HepG2 (cell line): Measurements from ENCODE around the gene VPS13D. TPM values are rescaled to one million over a fixed set of nuclear protein-coding genes. Genes with fewer than 3 reads are reported as not detected.

Experiments used
- ATAC-seq: fragments of 200-7000 bp; cut with Tn5 transposase; 3 replicates; pipeline ENCODE4 v1.9.1; 2020; ENCODE audit warnings: mild to moderate bottlenecking, moderate library complexity
- BruUV-seq: library from RNA; stranded (reverse); fragments of 400-500 nt; replicated peaks from 2 replicates; lab custom pipeline; 2021; lab: Mats Ljungman, UMichigan
- CTCF ChIA-PET: fragments of 300-600 bp; formaldehyde crosslinking; extraction: SDS; loops from one replicate; lab custom pipeline; 2021; ENCODE audit warnings: low total read pairs, inconsistent platforms, low intra/inter-chr PET ratio; lab: Yijun Ruan, JAX
- POLR2A ChIA-PET: fragments of 350-600 bp; sonication (Branson Sonifier 250); formaldehyde crosslinking; loops from one replicate; lab custom pipeline; 2020; ENCODE audit warnings: antibody characterized with exemption, inconsistent platforms; lab: Yijun Ruan, JAX
- DNase-seq: peaks from one replicate; pipeline ENCODE4 v3.0.0-alpha.2; 2015; ENCODE audit warnings: low spot score
- FAIRE-seq: peaks from 3 replicates; lab custom pipeline; 2011; peaks lifted over from hg19 to GRCh38; lab: Jason Lieb, UNC
- H2AFZ ChIP-seq: one replicate; pipeline ENCODE4 v1.6.1; 2011; ENCODE audit warnings: low read length, inconsistent platforms
- H3K27ac ChIP-seq: fragments of 300-600 bp; 3 replicates; pipeline ENCODE4 v1.8.0; 2011; ENCODE audit warnings: mixed run types, mild to moderate bottlenecking, mixed read lengths, low read length, inconsistent platforms; ENCODE audit not compliant: insufficient read depth; ENCODE audit errors: extremely low read length
- H3K27me3 ChIP-seq, 2 experiments: fragments of 200-600 bp in 1 of 2; 2 replicates in 1 of 2; 3 replicates in 1 of 2; pipeline versions ENCODE4 v1.6.0 to v1.8.0; 2011; ENCODE audit warnings: low read length in 2 of 2, mild to moderate bottlenecking in 2 of 2, moderate library complexity in 2 of 2, inconsistent platforms in 1 of 2; ENCODE audit not compliant: insufficient read depth in 2 of 2, control insufficient read depth in 1 of 2
- H3K36me3 ChIP-seq, 2 experiments: fragments of 200-600 bp in 1 of 2; replicated peaks in 1 of 2; 2 replicates in 1 of 2; 3 replicates in 1 of 2; pipeline versions ENCODE4 v1.5.1 to v1.8.0; 2011; ENCODE audit warnings: low read length in 2 of 2, inconsistent platforms in 1 of 2; ENCODE audit not compliant: insufficient read depth in 2 of 2, control insufficient read depth in 1 of 2
- H3K4me1 ChIP-seq: 2 replicates; pipeline ENCODE4 v1.5.1; 2012; ENCODE audit warnings: low read length, inconsistent platforms; ENCODE audit not compliant: insufficient read depth
- H3K4me2 ChIP-seq: 2 replicates; pipeline ENCODE4 v1.6.0; 2011; ENCODE audit warnings: low read depth, low read length, inconsistent platforms
- H3K4me3 ChIP-seq, 3 experiments: fragments of 200-600 bp in 1 of 3; sonication (generic), shearing (Covaris generic) in 1 of 3; replicated peaks in 1 of 3; 2 replicates each; pipeline ENCODE4 v1.5.1; 2011 to 2016; ENCODE audit warnings: low read length in 3 of 3, inconsistent platforms in 2 of 3, low read depth in 2 of 3, mild to moderate bottlenecking in 2 of 3, control low read depth in 1 of 3, mixed read lengths in 1 of 3; ENCODE audit not compliant: insufficient read depth in 1 of 3
- H3K79me2 ChIP-seq: one replicate; pipeline ENCODE4 v1.6.1; 2011; ENCODE audit warnings: low read length, inconsistent platforms; ENCODE audit not compliant: insufficient read depth
- H3K9ac ChIP-seq: 2 replicates; pipeline ENCODE4 v1.6.0; 2011; ENCODE audit warnings: mild to moderate bottlenecking, low read depth, low read length, inconsistent platforms; ENCODE audit not compliant: insufficient read depth
- H3K9me3 ChIP-seq: 2 replicates; pipeline ENCODE4 v1.5.1; 2012; ENCODE audit warnings: mild to moderate bottlenecking, low read length
- H4K20me1 ChIP-seq: 2 replicates; pipeline ENCODE4 v1.6.0; 2011; ENCODE audit warnings: inconsistent platforms, mild to moderate bottlenecking, low read length, moderate library complexity; ENCODE audit not compliant: insufficient read depth
- MIER2 ChIP-seq: IDR thresholded peaks from 2 replicates; pipeline ENCODE4 v1.6.1; 2016; ENCODE audit warnings: missing biosample characterization, missing genetic modification reagents
- SMAD3 ChIP-seq: sonication (generic); formaldehyde crosslinking; IDR thresholded peaks from 2 replicates; pipeline ENCODE4 v1.4.0; 2020; ENCODE audit warnings: missing genetic modification reagents
- ZNF143 ChIP-seq: sonication (generic); formaldehyde crosslinking; IDR thresholded peaks from 2 replicates; pipeline ENCODE4 v1.4.0; 2020; ENCODE audit warnings: missing genetic modification reagents
- ZNF646 ChIP-seq: sonication (generic); formaldehyde crosslinking; IDR thresholded peaks from 2 replicates; pipeline ENCODE4 v1.9.0; 2021; ENCODE audit warnings: mild to moderate bottlenecking, missing genetic modification reagents
- WGBS: methylation state at CpG from one replicate; pipeline ENCODE4 v1.1.6; 2017; ENCODE audit warnings: low lambda C conversion rate; 5-methylcytosine and 5-hydroxymethylcytosine counted together
- in situ Hi-C: cut with HindIII; loops from 2 replicates; pipeline ENCODE4 v1.10.0; 2017; ENCODE audit warnings: low pct_unique_long_range_greater_than_20kb; ENCODE audit not compliant: extremely low pct_ligation_motif_present
- intact Hi-C: fragments of 100-400 bp; cut with micrococcal nuclease; formaldehyde crosslinking; loops from one replicate; pipeline ENCODE4 v1.10.0; 2022; ENCODE audit not compliant: unreplicated experiment
- polyA plus RNA-seq, 8 experiments: library from polyadenylated mRNA; depleted of rRNA in 3 of 8; stranded (reverse) in 7 of 8; unstranded in 1 of 8; fragments of >200 nt; fragmentation: Illumina TruSeq in 4 of 8; extraction: Trizol in 4 of 8; gene quantifications; 2 replicates each; pipeline versions ENCODE4 v1.2.1 to v1.2.3, GENCODE V29; 2011 to 2016; ENCODE audit warnings: low read depth in 4 of 8, missing spikeins in 1 of 8, mixed read lengths in 1 of 8; ENCODE audit not compliant: insufficient read depth in 1 of 8
- total RNA-seq, 5 experiments: library from RNA; depleted of rRNA; stranded (reverse); fragments of >200 nt; fragmentation: Illumina TruSeq; extraction: Trizol; gene quantifications; 2 replicates each; pipeline ENCODE4 v1.2.3, GENCODE V29; 2016; ENCODE audit warnings: low read depth in 1 of 5
- TF ChIP-seq, protein P1 (sequence below): sonication (generic); formaldehyde crosslinking; IDR thresholded peaks from 2 replicates; pipeline ENCODE4 v1.4.0; 2020; ENCODE audit warnings: missing genetic modification reagents

VPS13D gene
- total and polyA plus RNA-seq, 2 of the 13 experiments (the other 11 are each of a cell fraction or from before 2014, with no cell fraction given): 8.6 to 13.9 TPM

DNA sequence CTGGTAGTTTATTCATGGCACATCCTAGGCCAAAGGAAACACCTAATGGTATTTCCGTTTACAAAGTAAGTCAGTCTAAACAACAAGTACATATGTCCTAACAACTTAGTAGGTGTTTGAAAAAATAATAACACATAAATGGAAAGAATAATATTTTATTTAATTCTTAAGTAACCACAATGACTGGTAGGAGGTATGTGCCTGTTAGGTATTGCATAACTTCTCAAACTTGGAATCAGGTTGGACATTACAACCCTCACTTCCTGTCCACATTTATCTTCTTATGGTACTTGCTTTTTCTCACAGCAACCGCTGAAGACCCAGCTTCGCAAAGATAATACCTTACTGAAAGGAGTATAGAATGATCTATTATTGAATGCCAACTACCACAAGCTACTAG is 64.2 kb downstream of the VPS13D start:
- no peak overlapping the region for H2AFZ ChIP-seq
- DNase-seq (no peak), FAIRE-seq (no peak), ATAC-seq (no peak)
- H3K4me3 ChIP-seq: no peak overlapping the region
- intact Hi-C loops (no loop called here), in situ Hi-C loops (no loop called here)
- BruUV-seq: no TSS peak
- CTCF ChIA-PET: no interaction called here
- no peaks in the 10 kb centered on the region for H3K4me1 ChIP-seq
- TF ChIP-seq MIER2 (CRISPR knock-in tag): no peak
- no peak for TF ChIP-seq SMAD3 (CRISPR knock-in tag)
- TF ChIP-seq, protein P1, sequence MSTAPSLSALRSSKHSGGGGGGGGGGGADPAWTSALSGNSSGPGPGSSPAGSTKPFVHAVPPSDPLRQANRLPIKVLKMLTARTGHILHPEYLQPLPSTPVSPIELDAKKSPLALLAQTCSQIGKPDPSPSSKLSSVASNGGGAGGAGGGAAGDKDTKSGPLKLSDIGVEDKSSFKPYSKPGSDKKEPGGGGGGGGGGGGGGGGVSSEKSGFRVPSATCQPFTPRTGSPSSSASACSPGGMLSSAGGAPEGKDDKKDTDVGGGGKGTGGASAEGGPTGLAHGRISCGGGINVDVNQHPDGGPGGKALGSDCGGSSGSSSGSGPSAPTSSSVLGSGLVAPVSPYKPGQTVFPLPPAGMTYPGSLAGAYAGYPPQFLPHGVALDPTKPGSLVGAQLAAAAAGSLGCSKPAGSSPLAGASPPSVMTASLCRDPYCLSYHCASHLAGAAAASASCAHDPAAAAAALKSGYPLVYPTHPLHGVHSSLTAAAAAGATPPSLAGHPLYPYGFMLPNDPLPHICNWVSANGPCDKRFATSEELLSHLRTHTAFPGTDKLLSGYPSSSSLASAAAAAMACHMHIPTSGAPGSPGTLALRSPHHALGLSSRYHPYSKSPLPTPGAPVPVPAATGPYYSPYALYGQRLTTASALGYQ (CRISPR knock-in tag): no peak
- no peak for TF ChIP-seq ZNF646 (CRISPR knock-in tag)
- no peak for TF ChIP-seq ZNF143
- H3K9ac ChIP-seq: no peak overlapping the region
- peaks cover 3 to 14% of the 10 kb centered on the region in 2 experiments; a peak in 3 of 5 replicates for H3K36me3 ChIP-seq
- H3K27ac ChIP-seq: no peak overlapping the region
- POLR2A ChIA-PET: no interaction called here
- no peak overlapping the region for H3K4me2 ChIP-seq
- H4K20me1 ChIP-seq: no peaks in the 10 kb centered on the region
- no peaks in the 10 kb centered on the region for H3K27me3 ChIP-seq
- H3K79me2 ChIP-seq: no peaks in the 10 kb centered on the region
- WGBS: 96% methylated on average over 3 of the region's 3 CpGs
- H3K9me3 ChIP-seq: no peaks in the 10 kb centered on the region
